ENCODE results near the gene FAM3A. TPM values are rescaled to one million over a fixed set of nuclear protein-coding genes. Genes with fewer than 3 reads are reported as not detected.

Gene FAM3A
- total RNA-seq, 1 donor from 2014 or later, result 29.6 TPM

GRCh38 chrX:154476821-154477220, 39.2 kb downstream of the FAM3A start:
- peaks cover 2% of the 10 kb centered on the region for H3K27me3 Mint-ChIP-seq (ENCODE audit: unreplicated experiment)
- H3K4me3 Mint-ChIP-seq (ENCODE audit: unreplicated experiment), result no peak overlapping the region

GRCh38 chrX:154473683-154474082, 42.3 kb downstream of the FAM3A start:
- H3K4me3 Mint-ChIP-seq (ENCODE audit: unreplicated experiment), result no peak overlapping the region
- no peak for DNase-seq (ENCODE audit: low spot score)
- H3K36me3 Mint-ChIP-seq (ENCODE audit: low read depth, unreplicated experiment), result peaks cover 4% of the 10 kb centered on the region
- no peaks in the 10 kb centered on the region for H3K4me1 Mint-ChIP-seq (ENCODE audit: unreplicated experiment)
- H3K27ac Mint-ChIP-seq (ENCODE audit: unreplicated experiment), result no peak overlapping the region
- H3K27me3 Mint-ChIP-seq (ENCODE audit: unreplicated experiment), result peaks cover 3% of the 10 kb centered on the region
- no peaks in the 10 kb centered on the region for H3K9me3 Mint-ChIP-seq (ENCODE audit: unreplicated experiment)
- TF ChIP-seq CTCF (IDR thresholded peaks at IDR 0.05; ENCODE audit: unreplicated experiment), result no peak

More at GRCh38 chrX:154476821-154477220, 39.2 kb downstream of the FAM3A start:
- Mint-ChIP-seq H3K36me3 (ENCODE audit: low read depth, unreplicated experiment) (peaks cover 4% of the 10 kb centered on the region), H3K4me1 (ENCODE audit: unreplicated experiment) (no peaks in the 10 kb centered on the region), H3K27ac (ENCODE audit: unreplicated experiment) (no peak overlapping the region), H3K9me3 (ENCODE audit: unreplicated experiment) (no peaks in the 10 kb centered on the region)
- no peak for DNase-seq (ENCODE audit: low spot score)
- TF ChIP-seq CTCF (IDR thresholded peaks at IDR 0.05; ENCODE audit: unreplicated experiment), result no peak

- TF ChIP-seq CTCF (IDR thresholded peaks at IDR 0.05; ENCODE audit: unreplicated experiment), result no peak
- DNase-seq (ENCODE audit: low spot score), result no peak
- Mint-ChIP-seq H3K27me3 (ENCODE audit: unreplicated experiment) (peaks cover 3% of the 10 kb centered on the region), H3K4me3 (ENCODE audit: unreplicated experiment) (no peak overlapping the region), H3K9me3 (ENCODE audit: unreplicated experiment) (no peaks in the 10 kb centered on the region), H3K27ac (ENCODE audit: unreplicated experiment) (no peak overlapping the region), H3K4me1 (ENCODE audit: unreplicated experiment) (no peaks in the 10 kb centered on the region), H3K36me3 (ENCODE audit: low read depth, unreplicated experiment) (peaks cover 4% of the 10 kb centered on the region)
Observed at GRCh38 chrX:154472685-154473632, 43.1 kb downstream of the FAM3A start.

- Mint-ChIP-seq H3K36me3 (ENCODE audit: low read depth, unreplicated experiment) (peaks cover 4% of the 10 kb centered on the region), H3K4me1 (ENCODE audit: unreplicated experiment) (no peaks in the 10 kb centered on the region), H3K4me3 (ENCODE audit: unreplicated experiment) (no peak overlapping the region), H3K27ac (ENCODE audit: unreplicated experiment) (no peak overlapping the region), H3K9me3 (ENCODE audit: unreplicated experiment) (no peaks in the 10 kb centered on the region), H3K27me3 (ENCODE audit: unreplicated experiment) (peaks cover 3% of the 10 kb centered on the region)
- no peak for TF ChIP-seq CTCF (IDR thresholded peaks at IDR 0.05; ENCODE audit: unreplicated experiment)
- no peak for DNase-seq (ENCODE audit: low spot score)
Observed at GRCh38 chrX:154471839-154472684, 44.0 kb downstream of the FAM3A start.
